NCI-H510A (cell line): ENCODE data around the gene BICD2.

ENCODE experiments used
- DNase-seq: peaks from one replicate; lab custom pipeline; 2025; lab: John Stamatoyannopoulos, UW

Gene BICD2

DNA sequence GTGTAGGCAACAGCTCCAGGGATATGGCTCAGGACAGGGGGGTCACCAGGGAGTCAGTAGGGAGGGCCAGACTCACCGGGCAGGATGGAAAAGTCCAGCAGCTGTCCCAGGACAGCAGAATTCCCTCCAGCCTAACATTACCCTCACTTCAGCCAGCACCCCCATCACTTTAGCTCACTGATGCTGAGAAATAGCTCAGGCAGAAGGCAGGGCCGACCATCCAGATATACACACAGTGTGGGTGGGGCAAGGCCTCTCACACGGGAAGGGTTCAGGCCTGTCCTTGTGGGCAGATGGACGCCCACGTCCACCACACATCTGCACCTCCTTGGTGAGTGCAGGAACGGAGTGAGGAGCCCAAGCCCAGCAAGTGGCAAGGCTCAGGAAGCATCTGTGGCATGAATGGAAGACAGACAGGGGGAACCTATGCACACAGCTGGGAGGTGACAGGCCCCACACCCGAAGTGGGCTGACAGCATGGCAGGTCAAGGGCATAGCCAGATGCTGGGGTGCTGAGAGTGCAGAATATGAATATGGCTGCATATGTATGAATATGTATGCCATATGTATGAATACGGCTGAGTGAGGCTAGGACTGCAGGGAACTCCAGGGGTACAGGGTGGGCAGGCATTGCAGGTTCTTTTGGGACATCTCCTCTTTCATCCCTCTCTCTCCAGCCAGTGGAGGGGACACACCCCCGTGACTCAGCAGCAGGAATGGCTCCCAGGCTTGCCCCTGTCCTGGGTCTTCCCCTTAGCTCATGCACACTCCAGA lies 17.0 kb downstream of the BICD2 start:
- DNase-seq: no peak

DNA sequence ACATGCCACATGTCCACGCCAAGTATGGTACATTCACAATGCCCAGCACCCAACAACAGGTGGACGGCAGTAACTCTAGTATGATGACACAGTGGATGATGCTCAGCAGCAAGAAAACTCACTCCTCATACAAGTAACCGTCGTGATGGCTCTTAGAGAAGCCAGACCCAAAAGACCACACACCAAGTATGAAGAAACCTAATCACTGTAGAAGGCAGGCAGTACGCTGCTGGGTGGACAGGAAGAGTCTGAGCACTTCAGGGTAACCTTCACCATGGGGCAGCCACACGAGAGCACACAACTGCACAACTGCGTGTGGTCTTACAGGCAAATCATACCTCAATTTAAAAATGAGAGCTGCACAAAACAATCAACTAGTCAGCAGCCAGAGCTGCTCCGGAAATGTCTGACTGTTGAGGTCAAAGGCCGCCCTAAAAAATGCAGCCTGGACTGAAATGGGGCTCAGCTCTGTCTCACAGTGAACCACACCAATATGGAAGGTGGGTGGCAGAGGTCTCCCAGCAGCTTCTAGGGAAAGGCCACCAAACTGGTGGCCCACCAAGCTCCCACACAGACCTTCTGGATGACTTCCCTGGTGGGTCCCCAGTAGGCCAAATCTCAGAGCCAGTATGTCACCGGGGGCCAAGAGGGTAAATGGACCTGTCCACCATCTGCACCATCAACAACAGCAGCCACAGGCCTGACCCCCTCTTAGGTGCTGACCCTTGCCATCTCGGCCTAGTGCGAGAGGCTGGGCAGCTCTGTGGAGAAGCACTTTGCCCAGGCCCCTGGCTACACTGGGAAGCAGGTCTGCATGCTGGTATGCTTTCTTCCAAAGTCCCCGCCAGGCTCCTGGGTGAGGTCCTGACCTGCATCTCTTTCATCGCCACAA lies 17.8 kb downstream of the BICD2 start:
- DNase-seq: no peak

DNA sequence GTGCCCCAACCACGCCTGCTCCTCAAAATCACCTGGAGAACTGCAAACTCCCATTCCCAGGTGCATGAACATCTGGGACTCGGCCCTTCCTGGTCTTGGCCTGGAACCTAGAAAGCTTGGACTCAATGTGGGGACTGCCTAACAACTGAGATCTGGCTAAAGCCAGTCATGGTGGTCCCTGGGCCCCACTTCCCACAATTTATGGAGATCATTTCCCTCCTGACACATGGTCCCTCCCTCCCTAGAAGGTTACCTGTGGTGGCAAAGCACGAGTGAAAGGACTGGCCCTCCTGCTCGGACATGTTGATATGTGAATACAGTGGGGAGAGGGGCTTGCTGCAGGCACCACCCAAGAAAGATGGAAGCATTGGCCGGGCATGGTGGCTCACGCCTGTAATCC lies 18.8 kb downstream of the BICD2 start:
- no peak for DNase-seq

DNA sequence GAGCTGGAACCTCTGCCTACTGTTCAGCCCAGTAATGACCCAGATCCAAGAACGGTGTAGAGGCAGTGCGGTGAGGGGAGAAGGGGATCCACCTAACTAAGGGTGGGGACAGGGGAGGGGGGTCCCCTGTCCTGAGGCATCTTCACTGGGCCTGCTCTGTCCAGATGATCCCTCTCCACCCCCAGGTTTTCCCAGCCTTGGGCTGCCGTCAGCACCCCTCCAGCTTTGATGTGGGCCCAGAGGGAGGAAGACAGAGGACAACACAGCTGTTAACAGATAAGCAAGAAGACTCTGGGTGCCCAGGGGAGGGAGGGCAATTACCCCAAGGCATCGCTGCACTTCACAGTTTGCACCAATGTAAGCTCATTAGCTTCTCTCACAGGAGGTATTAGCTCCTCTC lies 19.3 kb downstream of the BICD2 start:
- DNase-seq: no peak

DNA sequence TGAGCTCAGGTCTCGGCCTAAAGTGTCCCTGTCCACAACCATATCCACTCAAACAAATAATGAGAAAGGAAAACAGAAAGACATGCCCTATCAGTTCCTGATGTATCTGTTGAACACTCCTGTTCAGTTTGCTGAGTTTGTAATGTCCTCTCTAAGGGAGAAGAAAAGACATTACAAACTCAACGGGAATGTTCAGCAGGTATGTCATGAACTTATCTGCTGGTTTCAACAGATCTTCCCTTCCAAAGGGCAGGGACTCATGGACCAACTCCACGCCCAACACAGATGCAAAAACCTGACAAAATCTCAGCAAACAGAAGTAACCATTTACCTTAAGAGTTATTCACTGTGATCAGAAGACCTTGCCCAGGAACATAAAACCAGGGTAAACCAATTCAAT lies 23.7 kb downstream of the BICD2 start:
- no peak for DNase-seq

DNA sequence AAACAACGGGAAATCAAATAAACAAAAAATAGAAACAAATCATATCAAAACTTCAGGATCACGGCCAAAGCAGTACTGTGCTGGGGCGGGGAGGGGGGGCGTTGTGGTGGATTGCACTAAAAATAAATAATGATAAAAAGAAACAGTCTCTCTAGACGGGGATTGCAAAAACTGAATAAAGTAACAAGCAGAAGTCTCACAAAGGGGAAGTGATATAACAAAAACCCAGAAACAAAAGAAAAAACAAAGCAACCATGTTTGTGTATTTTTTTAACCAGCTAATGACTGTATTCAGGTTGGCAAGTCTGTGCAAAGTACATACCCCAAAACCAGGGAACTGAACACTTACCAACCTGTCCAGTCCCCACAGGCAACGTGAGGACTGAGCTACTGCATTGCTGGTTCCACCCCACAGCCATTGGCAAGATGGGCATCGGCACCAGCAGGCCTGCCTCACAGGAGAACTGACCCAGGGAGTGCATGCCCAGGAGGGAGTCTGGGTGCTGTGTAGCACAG lies 24.1 kb downstream of the BICD2 start:
- no peak for DNase-seq

DNA sequence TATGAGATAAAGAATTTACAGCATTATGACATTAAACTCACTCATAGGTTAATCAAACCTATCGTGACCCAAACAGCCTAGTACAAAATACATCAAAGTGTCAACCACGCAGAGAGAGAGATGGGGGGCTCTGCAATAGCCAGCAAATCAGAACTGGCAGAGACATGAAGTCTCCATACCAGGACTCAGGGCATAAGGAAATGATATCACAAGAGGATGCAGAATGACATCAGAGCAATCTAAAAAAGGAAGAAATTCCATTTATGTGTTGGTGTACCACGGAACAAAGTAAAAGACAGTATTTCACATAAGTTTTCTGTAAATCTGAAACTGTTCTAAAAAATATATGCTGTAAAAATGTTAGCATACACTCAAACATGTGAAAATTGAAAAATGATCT lies 24.6 kb downstream of the BICD2 start:
- DNase-seq: no peak

DNA sequence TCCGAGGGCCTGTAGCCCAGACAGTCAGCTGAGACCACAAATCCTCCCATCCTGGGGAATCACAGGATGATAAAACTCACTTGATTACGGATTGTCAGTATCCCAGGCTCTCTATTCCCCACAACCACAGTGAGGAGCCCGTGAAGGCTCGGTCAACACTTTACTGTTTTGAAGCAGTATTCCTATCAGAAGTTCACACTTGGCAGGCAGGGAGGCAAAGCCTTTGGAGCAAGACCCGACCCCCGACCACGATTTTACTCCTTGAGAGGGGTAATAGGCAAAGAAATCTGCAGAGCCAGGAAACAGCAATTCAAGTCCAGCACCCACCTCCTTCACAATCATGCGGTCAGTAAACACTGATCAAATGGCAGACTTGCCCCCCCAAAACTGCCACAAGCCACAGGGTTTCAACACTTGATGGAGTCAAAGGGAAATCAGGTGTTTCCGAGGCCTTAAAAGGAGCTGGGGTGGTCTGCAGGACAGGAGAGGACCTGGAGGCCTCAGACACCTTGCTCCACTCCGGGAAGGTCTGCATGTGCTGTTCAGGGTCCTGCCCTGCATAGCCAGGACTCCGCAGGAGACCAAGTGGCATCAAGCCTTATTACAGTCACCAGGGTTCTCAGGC lies 25.2 kb downstream of the BICD2 start:
- DNase-seq: no peak

DNA sequence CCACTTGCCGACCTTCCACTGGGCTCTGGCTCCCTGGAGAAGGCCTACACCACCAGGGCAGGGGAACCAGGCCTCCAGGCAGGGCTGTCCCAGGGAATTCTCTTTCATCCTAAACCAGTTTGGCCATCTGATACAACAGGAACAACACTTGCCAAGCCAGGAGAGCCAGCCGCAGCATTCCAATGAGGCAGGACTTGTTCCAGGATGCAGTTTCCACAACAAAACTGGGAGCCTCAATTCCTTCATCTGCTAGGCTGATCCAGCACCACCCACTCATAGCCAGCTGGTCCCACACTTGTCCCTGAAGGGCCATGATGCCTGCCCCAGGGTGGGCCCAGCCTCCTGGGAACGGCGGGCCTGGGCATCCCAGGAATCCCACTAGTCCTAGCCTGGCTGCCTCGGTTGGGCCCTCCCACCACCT lies 26.0 kb downstream of the BICD2 start:
- DNase-seq: no peak

DNA sequence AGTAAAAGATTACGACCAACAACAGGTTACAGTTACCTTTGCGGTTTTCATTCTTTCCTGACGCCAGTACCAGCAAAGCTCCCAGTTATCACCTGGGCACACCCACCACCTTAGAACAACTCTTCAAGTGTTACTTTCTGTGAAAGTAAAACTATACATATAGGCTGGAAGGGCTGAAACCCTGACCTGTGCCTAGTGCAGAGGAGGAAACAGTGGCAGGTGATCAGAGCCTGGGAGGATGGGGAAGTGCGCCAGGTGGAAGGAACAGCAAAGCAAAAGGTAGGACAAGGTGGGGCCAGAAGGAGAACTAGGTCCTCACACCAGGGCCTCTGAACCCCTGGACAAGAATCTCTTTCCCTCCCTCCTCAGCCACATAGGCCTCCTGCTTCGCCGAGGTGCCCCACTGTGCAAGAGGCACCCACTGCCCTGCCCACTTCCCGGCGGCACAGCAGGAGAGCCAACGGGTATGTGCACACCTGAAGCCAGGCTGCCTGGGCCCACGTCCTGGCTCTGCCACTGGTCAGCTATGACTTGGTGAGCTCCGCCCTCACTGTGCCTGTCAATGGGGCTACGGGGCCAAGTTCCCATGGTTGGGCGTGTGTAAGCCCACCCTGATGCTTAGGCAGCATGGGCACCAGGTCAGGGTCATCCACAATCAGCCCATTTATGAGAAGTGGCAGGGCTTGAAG lies 26.9 kb downstream of the BICD2 start:
- DNase-seq: no peak

DNA sequence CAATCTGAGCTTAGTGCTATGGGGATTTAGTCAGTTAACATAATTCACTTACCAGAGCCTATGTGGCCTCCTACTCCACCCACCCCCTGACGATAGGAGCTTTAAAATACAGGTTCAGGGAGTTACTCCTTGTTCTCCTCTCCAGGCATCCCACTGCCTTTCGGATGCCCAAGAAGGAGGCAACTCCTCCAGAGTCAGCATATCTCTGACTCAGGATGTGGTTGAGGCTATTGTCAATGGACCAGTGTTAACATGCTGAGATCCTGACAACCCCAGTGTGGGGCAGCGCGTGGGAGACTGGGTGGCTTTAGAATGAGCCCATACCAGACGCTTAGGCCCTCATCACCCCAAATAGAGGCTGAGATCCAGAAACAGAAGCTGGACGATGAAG lies 27.4 kb downstream of the BICD2 start:
- no peak for DNase-seq

DNA sequence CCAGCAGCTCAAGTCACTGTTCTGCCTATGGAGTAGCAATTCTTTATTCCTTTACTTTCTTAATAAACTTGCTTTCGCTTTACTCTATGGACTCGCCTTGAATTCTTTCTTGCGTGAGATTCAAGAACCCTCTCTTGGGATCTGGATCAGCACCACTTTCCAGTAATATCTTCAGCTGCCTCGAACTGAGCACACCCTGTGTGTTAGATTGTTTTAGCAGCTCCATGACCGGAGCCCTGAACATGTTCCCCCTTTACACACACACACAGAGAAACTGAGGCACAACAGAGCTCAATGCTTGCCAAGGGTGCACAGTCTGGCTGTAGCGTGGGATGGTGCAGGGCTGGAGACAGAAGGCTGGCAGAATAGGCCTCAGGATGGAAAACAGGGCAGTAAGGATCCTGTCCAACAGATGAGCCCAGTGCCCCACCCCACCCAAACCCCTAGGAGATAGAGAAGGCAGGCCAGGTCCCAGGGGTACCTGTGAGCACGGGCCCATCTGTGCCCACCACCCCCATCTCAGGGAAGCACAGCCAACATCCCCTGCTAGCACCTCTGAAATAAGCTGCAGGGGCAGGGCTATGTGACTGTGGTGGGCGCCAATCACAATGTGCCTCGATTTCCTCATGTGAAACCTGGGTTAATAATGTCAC lies 27.9 kb downstream of the BICD2 start:
- no peak for DNase-seq

DNA sequence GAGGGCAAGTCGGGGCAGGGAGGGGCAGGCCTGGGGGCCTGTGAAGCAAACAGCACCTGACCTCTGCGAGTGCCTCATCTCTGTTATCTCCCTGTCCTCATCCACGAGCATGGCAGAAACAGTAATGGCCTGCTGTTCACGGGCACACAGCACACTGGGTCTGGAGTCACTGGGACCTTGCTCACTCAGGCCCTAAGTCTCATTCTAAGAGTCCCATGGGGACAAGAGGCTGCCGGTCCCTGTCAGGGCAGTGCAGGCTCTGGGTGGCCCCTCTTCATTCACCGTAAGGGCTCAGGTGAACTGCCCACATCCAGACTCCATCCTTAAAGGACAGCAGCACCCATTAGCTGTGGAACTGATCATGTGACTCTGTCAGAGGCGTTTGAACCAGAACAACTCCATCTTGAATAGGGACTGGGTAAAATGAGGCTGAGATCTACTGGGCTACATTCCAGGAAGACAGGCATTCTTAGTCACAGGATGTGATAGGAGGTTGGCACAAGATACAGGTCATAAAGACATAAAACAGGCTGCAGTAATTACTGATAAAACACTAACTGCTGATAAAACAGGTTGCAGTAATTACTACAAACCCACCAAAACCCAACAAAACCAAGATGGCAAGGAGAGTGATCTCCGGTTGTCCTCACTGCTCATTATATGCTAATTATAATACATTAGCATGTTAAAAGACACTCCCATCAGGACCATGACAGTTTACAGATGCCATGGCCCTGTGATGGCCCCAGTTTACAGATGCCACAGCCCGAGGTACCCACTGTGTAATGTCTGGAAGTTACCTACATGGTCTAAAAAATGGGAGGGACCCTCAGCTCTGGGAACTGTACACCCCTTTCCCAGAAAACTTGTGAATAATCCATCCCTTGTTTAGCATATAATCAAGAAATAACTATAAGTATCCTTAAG lies 28.7 kb downstream of the BICD2 start:
- no peak for DNase-seq

DNA sequence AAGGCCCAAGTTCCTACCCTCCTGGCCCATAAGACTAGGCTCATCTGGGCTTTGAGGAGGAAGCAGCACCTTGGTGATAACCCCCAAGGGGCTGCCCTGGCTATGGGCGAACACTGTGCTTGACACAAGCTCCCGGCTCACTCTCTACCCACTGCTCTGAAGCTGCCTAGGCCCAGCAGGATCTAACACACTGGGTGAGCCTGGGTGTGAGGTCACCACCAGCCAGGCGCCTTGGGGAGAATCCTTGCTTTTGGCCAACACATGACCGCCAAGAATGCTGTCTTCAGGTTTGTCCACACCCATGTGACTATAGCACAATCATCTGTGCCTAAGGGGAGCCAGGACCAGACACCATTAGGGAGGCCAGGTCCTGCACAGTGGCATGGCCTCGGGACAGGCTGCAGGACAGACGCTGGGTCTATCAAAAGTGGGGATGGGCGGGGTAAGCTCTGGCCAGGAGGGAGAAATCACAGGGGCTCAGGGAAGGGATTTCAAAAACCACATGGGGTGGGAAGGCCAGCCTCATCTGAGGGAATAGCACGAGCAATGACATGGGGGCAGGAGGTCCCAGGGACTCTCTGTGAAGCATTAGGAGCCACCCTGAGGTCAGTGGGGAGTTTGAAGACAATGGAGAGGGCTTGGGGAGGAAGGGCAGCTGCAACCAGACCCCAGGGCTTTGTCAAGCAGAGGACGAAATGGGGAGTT lies 29.6 kb downstream of the BICD2 start:
- DNase-seq: no peak

DNA sequence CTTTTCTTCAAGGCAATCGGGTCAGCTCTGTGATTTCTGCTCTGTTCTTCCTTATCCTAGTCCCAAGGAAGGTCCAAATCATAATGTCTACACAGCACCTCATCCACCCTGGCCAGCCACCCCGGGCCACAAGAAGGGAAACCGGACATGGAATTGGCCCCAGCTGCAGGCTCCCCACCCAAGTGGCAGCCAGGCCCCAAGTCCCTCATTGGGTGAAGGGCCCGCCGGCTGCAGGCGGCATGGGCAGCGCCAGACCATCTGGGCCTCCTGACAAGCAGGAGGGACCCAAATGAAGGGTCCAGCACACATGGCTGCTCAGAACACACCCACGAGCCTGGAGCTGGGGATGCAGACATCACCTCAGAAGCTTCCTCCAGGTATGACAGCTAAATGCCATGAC lies 33.7 kb downstream of the BICD2 start:
- DNase-seq: no peak

DNA sequence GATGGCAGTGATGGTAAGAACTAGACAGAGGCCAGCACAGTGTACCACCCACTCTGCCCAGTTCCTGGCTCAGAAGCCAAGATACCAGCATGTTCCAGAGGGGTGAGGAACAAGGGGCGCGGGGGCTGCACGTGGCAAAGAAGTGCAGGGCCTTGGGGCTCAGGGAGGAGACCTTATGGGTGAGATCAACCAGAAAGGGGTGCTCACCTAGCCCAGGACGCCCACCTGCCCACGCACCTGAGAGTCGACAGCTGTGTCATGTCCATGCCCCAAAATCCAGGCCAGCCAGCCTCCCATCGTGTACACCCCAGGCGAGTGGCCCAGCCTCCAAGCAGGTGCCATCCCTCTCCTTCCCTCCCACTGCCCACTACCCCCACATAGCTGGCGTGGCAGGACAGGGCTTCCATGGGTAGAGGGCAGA lies 34.9 kb downstream of the BICD2 start:
- DNase-seq: no peak

DNA sequence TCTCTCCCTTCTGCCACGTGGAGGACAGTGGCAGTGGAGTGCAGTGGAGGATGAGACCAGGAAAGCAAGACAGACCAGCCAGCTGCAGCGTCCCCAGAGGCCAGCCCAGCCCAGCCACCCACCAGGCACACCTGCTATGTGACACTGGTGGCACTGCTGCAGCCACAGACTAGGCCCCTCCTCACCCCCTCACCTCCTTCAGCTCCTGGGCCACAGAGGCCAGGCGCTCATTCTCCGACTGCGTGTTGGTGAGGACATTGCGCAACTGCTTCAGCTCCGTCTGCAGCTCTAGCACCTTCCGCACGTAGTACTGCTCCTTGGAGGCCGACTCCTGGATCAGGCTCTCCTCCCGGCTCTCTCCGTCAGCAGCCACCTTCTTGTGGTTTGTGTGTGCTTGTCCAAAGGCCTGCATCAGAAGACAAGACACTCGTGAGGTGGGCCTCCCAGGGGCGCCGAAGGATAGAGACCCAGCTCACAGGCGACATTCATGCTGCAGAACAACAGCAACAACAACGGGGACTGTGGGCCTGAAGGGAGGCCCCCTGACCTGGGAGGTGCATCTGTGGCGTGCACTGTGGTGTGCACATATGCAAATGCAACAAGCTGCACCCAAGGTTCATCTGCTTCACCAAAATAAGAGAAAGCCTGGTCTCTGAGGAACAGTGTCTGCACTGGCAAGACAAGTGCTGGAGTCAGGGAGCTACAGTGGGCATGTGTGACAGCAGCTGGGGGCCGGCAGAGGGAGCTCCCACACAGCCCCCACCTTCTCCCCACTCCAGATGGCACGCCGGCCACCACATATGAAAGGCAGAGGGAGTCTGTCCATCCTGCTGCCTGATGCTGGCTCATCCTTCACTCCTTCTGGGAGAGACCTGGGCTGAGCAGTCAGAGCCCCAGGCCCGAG lies 35.5 kb downstream of the BICD2 start:
- no peak for DNase-seq
